Right lobe of liver (tissue), 6 donors: ENCODE results near the gene HOXD3. TPM values are rescaled to one million over a fixed set of nuclear protein-coding genes. Genes with fewer than 3 reads are reported as not detected.

Source experiments
- ATAC-seq, 4 donors: fragments of 200-7000 bp; cut with Tn5 transposase; one replicate each; pipeline ENCODE4 v1.9.1; 2020; ENCODE audit warnings: mild to moderate bottlenecking in 4 of 4, moderate library complexity in 4 of 4
- DNase-seq, 3 donors: peaks; one replicate each; pipeline ENCODE4 v3.0.0-alpha.2; 2020
- H3K27ac ChIP-seq, 3 donors: fragments of 200-600 bp; one replicate each; pipeline ENCODE4 v1.8.0; 2022
- H3K27me3 ChIP-seq, 2 donors: fragments of 200-600 bp; one replicate each; pipeline ENCODE4 v1.8.0; 2022
- H3K36me3 ChIP-seq, 4 donors: fragments of 200-600 bp; sonication (generic) in 1 of 4; one replicate each; pipeline versions ENCODE4 v1.5.1 to v1.8.0; 2017 to 2022; ENCODE audit warnings: control low read depth in 1 of 4
- H3K4me1 ChIP-seq, 4 donors: fragments of 200-600 bp; sonication (generic) in 1 of 4; one replicate each; pipeline versions ENCODE4 v1.5.1 to v1.8.0; 2017 to 2022; ENCODE audit warnings: control low read depth in 1 of 4
- H3K4me3 ChIP-seq, 3 donors: fragments of 200-600 bp; one replicate each; pipeline ENCODE4 v1.8.0; 2022
- H3K9me3 ChIP-seq, 4 donors: fragments of 200-600 bp; sonication (generic) in 1 of 4; one replicate each; pipeline versions ENCODE4 v1.5.1 to v1.8.0; 2017 to 2022; ENCODE audit warnings: control low read depth in 1 of 4
- CTCF ChIP-seq, 4 donors: fragments of 200-600 bp in 3 of 4; fragments of 450-650 bp in 1 of 4; IDR thresholded peaks; one replicate each; pipeline versions ENCODE4 v1.5.1 to v1.8.0; 2016 to 2022; ENCODE audit warnings: antibody characterized with exemption in 4 of 4, mild to moderate bottlenecking in 2 of 4
- POLR2A ChIP-seq: fragments of 450-650 bp; IDR thresholded peaks from one replicate; pipeline ENCODE4 v1.6.1; 2017; ENCODE audit warnings: antibody characterized with exemption, mild to moderate bottlenecking
- WGBS: methylation state at CpG from one replicate; pipeline ENCODE4 v1.1.6; 2018; ENCODE audit warnings: low coverage, low lambda C conversion rate; ENCODE audit not compliant: insufficient coverage; ENCODE audit errors: missing lambda C conversion rate; 5-methylcytosine and 5-hydroxymethylcytosine counted together
- intact Hi-C, 2 donors: fragments of 100-400 bp; cut with DNase I; formaldehyde crosslinking; loops; one replicate each; pipeline versions ENCODE4 v1.11.2 to v1.14.1; 2022
- total RNA-seq, 6 experiments: library from RNA; depleted of rRNA in 2 of 6; stranded (reverse); fragments of >200 nt in 2 of 6; fragmentation: NEBNext Ultra II Directional in 3 of 6; extraction: Animal tissue kit (Norgen Biotek cat#: 25700) in 3 of 6; gene quantifications; one replicate each; pipeline versions ENCODE4 v1.1.0 to v1.2.4, GENCODE V29; 2016 to 2023
- donor health status: DM: no; HTN: yes; CAD: no.
- donor health status: DM: no; HTN: no; CAD: no.
- donor health status: DM: no; HTN: no; CAD: no.
- donor health status: DM: no; HTN: yes; CAD: no.
- donor health status: DM: no; HTN: yes; CAD: no.

The HOXD3 gene
- total RNA-seq, 6 experiments from 2014 or later, result not detected

DNA sequence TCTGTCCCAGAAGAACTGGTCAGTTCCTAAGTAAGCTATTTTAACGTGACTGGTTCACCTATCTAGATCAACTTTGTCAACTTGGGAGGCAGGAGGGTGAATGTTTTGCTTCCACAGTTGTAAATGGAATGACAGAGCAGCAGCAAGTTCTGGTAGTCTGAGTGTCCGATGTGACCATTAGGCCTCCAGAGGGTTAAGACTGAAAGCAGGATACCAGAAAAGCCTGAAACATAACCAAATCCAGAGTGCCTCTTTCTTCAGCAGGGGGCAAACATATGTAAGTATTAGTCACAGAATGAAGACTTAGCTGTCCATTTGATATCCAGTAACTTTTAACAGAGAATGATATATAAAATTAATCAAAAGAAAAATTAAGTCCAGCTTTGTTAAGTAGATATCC is 9.2 kb downstream of the HOXD3 start:
- Histone ChIP-seq H3K27ac (no peak overlapping the region), H3K36me3 (no peaks in the 10 kb centered on the region), H3K4me3 (no peak overlapping the region), H3K27me3 (peaks cover 10 to 56% of the 10 kb centered on the region in 2 donors), H3K4me1 (no peaks in the 10 kb centered on the region), H3K9me3 (no peaks in the 10 kb centered on the region)
- 25% methylated on average over 2 of the region's 2 CpGs for WGBS
- TF ChIP-seq CTCF (IDR thresholded peaks at IDR 0.05) (no peak), POLR2A (no peak)
- DNase-seq (no peak), ATAC-seq (no peak)
- intact Hi-C loops, result no loop called here

DNA sequence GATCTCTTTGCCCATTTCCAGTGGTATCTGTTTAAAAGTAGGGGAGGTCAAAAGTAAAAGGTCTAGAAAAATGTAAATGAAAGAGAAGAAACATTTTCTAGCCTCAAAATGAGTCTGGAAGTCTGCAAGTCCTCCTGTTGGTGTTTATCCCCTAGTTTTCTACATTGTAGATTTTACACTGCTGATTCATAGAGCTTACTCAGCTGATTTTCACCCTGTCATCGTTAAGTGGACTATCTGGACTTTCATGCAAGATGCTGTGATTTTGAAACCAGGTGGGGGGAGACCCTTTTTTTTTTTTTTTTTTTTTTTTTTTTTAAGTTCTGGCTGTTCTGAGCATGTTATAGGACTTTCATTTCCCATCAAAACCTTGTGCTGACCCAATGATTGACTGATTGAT is 10.3 kb downstream of the HOXD3 start:
- TF ChIP-seq POLR2A (no peak), CTCF (IDR thresholded peaks at IDR 0.05) (no peak)
- no peak overlapping the region for H3K4me3 ChIP-seq
- no peak for DNase-seq
- no peaks in the 10 kb centered on the region for H3K36me3 ChIP-seq
- no peaks in the 10 kb centered on the region for H3K4me1 ChIP-seq
- ATAC-seq, result no peak
- no peak overlapping the region for H3K27ac ChIP-seq
- H3K9me3 ChIP-seq, result no peaks in the 10 kb centered on the region
- WGBS, result 54% methylated on average over 1 of the region's 1 CpG
- intact Hi-C loops, result no loop called here
- peaks cover 17 to 63% of the 10 kb centered on the region in 2 donors for H3K27me3 ChIP-seq

DNA sequence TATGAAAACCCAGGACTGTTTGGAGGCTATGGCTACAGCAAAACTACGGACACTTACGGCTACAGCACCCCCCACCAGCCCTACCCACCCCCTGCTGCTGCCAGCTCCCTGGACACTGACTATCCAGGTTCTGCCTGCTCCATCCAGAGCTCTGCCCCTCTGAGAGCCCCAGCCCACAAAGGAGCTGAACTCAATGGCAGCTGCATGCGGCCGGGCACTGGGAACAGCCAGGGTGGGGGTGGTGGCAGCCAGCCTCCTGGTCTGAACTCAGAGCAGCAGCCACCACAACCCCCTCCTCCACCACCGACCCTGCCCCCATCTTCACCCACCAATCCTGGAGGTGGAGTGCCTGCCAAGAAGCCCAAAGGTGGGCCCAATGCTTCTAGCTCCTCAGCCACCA is 12.1 kb downstream of the HOXD3 start:
- no peak for ATAC-seq
- TF ChIP-seq CTCF (IDR thresholded peaks at IDR 0.05) (no peak), POLR2A (no peak)
- 57% methylated on average over 1 of the region's 5 CpGs for WGBS
- Histone ChIP-seq H3K4me1 (no peaks in the 10 kb centered on the region), H3K9me3 (no peaks in the 10 kb centered on the region), H3K27ac (no peak overlapping the region), H3K4me3 (no peak overlapping the region), H3K27me3 (peaks cover 23 to 61% of the 10 kb centered on the region in 2 donors), H3K36me3 (no peaks in the 10 kb centered on the region)
- intact Hi-C loops, result no loop called here
- DNase-seq, result no peak

GRCh38 chr2:176169711-176170110 is 12.6 kb downstream of the HOXD3 start:
- WGBS, result 29% methylated on average over 2 of the region's 2 CpGs
- Histone ChIP-seq H3K27me3 (peaks cover 29 to 57% of the 10 kb centered on the region in 2 donors), H3K36me3 (no peaks in the 10 kb centered on the region), H3K9me3 (no peaks in the 10 kb centered on the region), H3K4me1 (no peaks in the 10 kb centered on the region), H3K27ac (no peak overlapping the region), H3K4me3 (no peak overlapping the region)
- TF ChIP-seq CTCF (IDR thresholded peaks at IDR 0.05) (no peak), POLR2A (no peak)
- intact Hi-C loops, result no loop called here
- DNase-seq, result no peak
- ATAC-seq, result no peak
